B cell (primary cell): ENCODE measurements around the gene ENPP7. TPM values are rescaled to one million over a fixed set of nuclear protein-coding genes. Genes with fewer than 3 reads are reported as not detected.

Source experiments
- ATAC-seq: fragments of 200-7000 bp; cut with Tn5 transposase; one replicate; pipeline ENCODE4 v1.10.0; 2021; ENCODE audit warnings: low read depth, mild to moderate bottlenecking, moderate number of reproducible peaks, moderate library complexity
- CTCF ChIA-PET: fragments of 350-600 bp; sonication (Branson Sonifier 250); formaldehyde crosslinking; loops from one replicate; lab custom pipeline; 2021; ENCODE audit warnings: antibody characterized with exemption, inconsistent platforms; lab: Charles Lee
- POLR2A ChIA-PET: fragments of 350-600 bp; sonication (Branson Sonifier 250); formaldehyde crosslinking; loops from one replicate; lab custom pipeline; 2021; ENCODE audit warnings: antibody characterized with exemption; lab: Charles Lee
- DNase-seq: peaks from one replicate; pipeline ENCODE4 v3.0.0; 2013
- H2AFZ ChIP-seq: 2 replicates; pipeline ENCODE4 v1.6.1; 2012; ENCODE audit warnings: mild to moderate bottlenecking, low read depth, low read length; ENCODE audit not compliant: insufficient read depth, poor library complexity, severe bottlenecking
- H3K27ac ChIP-seq, 2 donors: 1 replicate in 1 of 2; 2 replicates in 1 of 2; pipeline ENCODE4 v1.5.1; 2012 to 2013; ENCODE audit warnings: low read length in 2 of 2, mild to moderate bottlenecking in 2 of 2, moderate library complexity in 1 of 2
- H3K27me3 ChIP-seq, 4 experiments: fragments of 200-600 bp in 1 of 4; sonication (generic) in 1 of 4; replicated peaks in 1 of 4; 1 replicate in 2 of 4; 2 replicates in 2 of 4; pipeline versions ENCODE4 v1.6.1 to v1.7.0; 2013 to 2016; ENCODE audit warnings: low read length in 3 of 4, mild to moderate bottlenecking in 2 of 4, mixed read lengths in 1 of 4, moderate library complexity in 1 of 4; ENCODE audit not compliant: insufficient read depth in 4 of 4, control insufficient read depth in 3 of 4; ENCODE audit errors: control extremely low read depth in 1 of 4
- H3K36me3 ChIP-seq, 2 experiments: replicated peaks in 1 of 2; 1 replicate in 1 of 2; 2 replicates in 1 of 2; pipeline versions ENCODE4 v1.6.1 to v1.7.1; 2013; ENCODE audit warnings: low read length in 1 of 2; ENCODE audit not compliant: insufficient read depth in 2 of 2, control insufficient read depth in 1 of 2; ENCODE audit errors: control extremely low read depth in 1 of 2, extremely low read depth in 1 of 2
- H3K4me1 ChIP-seq, 2 donors: fragments of 200-600 bp in 1 of 2; sonication (generic) in 1 of 2; 1 replicate in 1 of 2; 2 replicates in 1 of 2; pipeline versions ENCODE4 v1.5.1 to v1.6.1; 2013 to 2017; ENCODE audit warnings: low read length in 2 of 2; ENCODE audit not compliant: control insufficient read depth in 2 of 2, insufficient read depth in 2 of 2
- H3K4me2 ChIP-seq: replicated peaks from 2 replicates; pipeline ENCODE3; 2012; ENCODE audit warnings: mild to moderate bottlenecking, low read depth, low read length; ENCODE audit not compliant: poor library complexity, severe bottlenecking
- H3K4me3 ChIP-seq, 5 experiments: fragments of 200-600 bp in 1 of 5; sonication (generic) in 1 of 5; 1 replicate in 3 of 5; 2 replicates in 2 of 5; pipeline versions ENCODE4 v1.5.1 to v1.7.0; 2011 to 2016; ENCODE audit warnings: low read length in 4 of 5, mild to moderate bottlenecking in 4 of 5, low read depth in 2 of 5, control low read depth in 1 of 5, moderate library complexity in 1 of 5; ENCODE audit not compliant: insufficient read depth in 1 of 5; ENCODE audit errors: control extremely low read depth in 1 of 5, extremely low read depth in 1 of 5
- H3K79me2 ChIP-seq: fragments of 200-600 bp; sonication (generic); one replicate; pipeline ENCODE4 v1.6.0; 2016; ENCODE audit warnings: low read length; ENCODE audit not compliant: control insufficient read depth, insufficient read depth
- H3K9ac ChIP-seq: fragments of 200-600 bp; sonication (generic); 2 replicates; pipeline ENCODE4 v1.6.1; 2017; ENCODE audit warnings: mild to moderate bottlenecking, low read length, moderate library complexity
- H3K9me3 ChIP-seq, 3 donors: one replicate each; pipeline versions ENCODE4 v1.6.1 to v1.7.1; 2013; ENCODE audit warnings: low read length in 2 of 3; ENCODE audit not compliant: control insufficient read depth in 2 of 3, insufficient read depth in 1 of 3; ENCODE audit errors: control extremely low read depth in 1 of 3
- H4K20me1 ChIP-seq: 2 replicates; pipeline ENCODE4 v1.6.0; 2012; ENCODE audit warnings: mild to moderate bottlenecking, low read length; ENCODE audit not compliant: insufficient read depth, control insufficient read depth, poor library complexity, severe bottlenecking
- H3K27ac Mint-ChIP-seq: one replicate; pipeline ENCODE4 v1.8.0; 2021; ENCODE audit warnings: mixed read lengths
- H3K27me3 Mint-ChIP-seq: one replicate; pipeline ENCODE4 v1.8.0; 2021; ENCODE audit warnings: mixed read lengths
- H3K4me1 Mint-ChIP-seq: one replicate; pipeline ENCODE4 v1.8.0; 2021; ENCODE audit warnings: mixed read lengths
- H3K4me3 Mint-ChIP-seq: one replicate; pipeline ENCODE4 v1.8.0; 2021; ENCODE audit warnings: mixed read lengths
- H3K9me3 Mint-ChIP-seq: one replicate; pipeline ENCODE4 v1.8.0; 2022; ENCODE audit warnings: mixed read lengths; ENCODE audit not compliant: insufficient read depth
- EZH2 ChIP-seq: IDR thresholded peaks from 2 replicates; pipeline ENCODE4 v1.6.1; 2012; ENCODE audit warnings: borderline replicate concordance, low read depth, mild to moderate bottlenecking, moderate library complexity, low read length; ENCODE audit not compliant: insufficient read depth, poor library complexity, severe bottlenecking
- WGBS: methylation state at CpG from one replicate; pipeline ENCODE4 v1.1.5; 2013; ENCODE audit warnings: missing lambda C conversion rate; ENCODE audit not compliant: insufficient coverage; 5-methylcytosine and 5-hydroxymethylcytosine counted together
- intact Hi-C: fragments of 100-400 bp; cut with micrococcal nuclease; formaldehyde crosslinking; loops from one replicate; pipeline ENCODE4 v1.10.0; 2022
- polyA plus RNA-seq: library from polyadenylated mRNA; depleted of rRNA; stranded (reverse); fragments of >200 nt; gene quantifications from 2 replicates; pipeline ENCODE4 v1.2.3, GENCODE V29; 2012
- total RNA-seq, 2 donors: library from RNA; stranded (reverse); fragments of 120-200 nt in 1 of 2; gene quantifications; 1 replicate in 1 of 2; 2 replicates in 1 of 2; pipeline versions ENCODE4 v1.2.3 to v1.2.4, GENCODE V29; 2013 to 2022
- TF ChIP-seq, protein P1 (sequence below): fragments of 200-600 bp; IDR thresholded peaks from one replicate; pipeline ENCODE4 v1.8.0; 2022; ENCODE audit warnings: antibody characterized with exemption, mild to moderate bottlenecking

The ENPP7 gene
- total and polyA plus RNA-seq, 2 donors (not counting 1 experiment from before 2014, with no cell fraction given) = 0.40 to 6.7 TPM

DNA sequence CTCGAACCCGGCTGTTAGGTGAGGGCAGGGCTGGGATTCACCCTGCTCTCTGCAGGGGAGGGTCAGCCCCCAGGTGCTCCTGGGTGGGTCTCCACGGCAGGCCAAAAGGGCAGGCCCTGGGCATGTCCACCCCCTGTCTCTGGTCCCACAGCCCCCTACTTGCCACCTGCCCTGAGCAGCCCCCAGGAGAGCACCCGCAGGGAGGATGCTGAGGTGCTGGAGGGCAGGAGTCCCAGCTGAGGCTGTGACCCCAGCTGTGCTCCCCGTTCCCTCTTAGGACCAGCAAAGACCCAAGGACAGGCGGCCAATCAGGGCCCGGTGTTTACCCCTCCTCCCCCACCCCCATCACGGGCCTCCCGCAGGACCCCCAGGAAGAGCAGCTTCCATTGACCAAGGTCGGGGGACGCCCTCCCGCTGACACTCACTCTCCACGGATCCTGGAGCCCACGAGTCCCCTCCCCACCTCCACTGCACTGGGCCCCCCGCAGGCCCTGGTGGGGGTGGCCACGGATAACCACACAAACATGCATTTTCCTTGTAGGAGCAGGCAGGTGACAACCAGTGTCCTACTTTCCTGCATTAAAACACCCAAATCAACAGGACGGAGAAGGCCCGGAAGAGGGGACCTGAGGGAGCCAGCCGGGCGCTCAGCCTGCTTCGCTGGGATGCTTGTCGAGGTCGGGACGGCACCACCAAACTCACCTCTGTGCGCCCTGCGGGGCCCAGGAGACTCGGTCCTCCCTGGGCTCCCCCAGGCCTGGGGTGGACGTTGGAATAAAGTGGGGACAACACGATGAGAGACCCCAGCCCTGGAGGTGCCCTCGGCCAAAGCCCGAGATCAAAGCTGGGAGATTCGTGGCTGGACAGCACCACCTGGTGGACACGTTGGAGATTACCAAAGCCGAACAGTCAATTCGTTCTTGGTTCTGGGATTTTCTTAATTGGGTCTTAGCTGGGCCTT lies 22.5 kb upstream of the ENPP7 start:
- Histone ChIP-seq H3K9ac (no peak overlapping the region), H3K9me3 (peaks cover 0 to 11% (median 0%) of the 10 kb centered on the region in 3 donors), H3K4me3 (peak overlapping the region in 3 of 5 experiments; percentile 18 to 27 (median 25)), H3K36me3 (no peaks in the 10 kb centered on the region), H3K79me2 (no peaks in the 10 kb centered on the region), H4K20me1 (no peaks in the 10 kb centered on the region), H3K4me1 (peaks cover 5 to 6% of the 10 kb centered on the region in 2 donors), H3K4me2 (peak overlapping the region; percentile 71), H3K27ac (no peak overlapping the region), H2AFZ (peak overlapping the region; percentile 64), H3K27me3 (peaks cover 0 to 10% (median 0%) of the 10 kb centered on the region in 4 experiments)
- intact Hi-C loops = no loop called here
- ChIA-PET POLR2A (interaction anchor here (0.5 kb wide), 1 partner anchor 37 kb away, joined by 4 read pairs; no protein-coding TSS in a partner anchor), CTCF (interaction anchor here (0.6 to 1.6 kb wide), 10 partner anchors 8 to 620 kb away, joined by 3 to 6 read pairs (median 3); no protein-coding TSS in a partner anchor)
- H3K9me3 Mint-ChIP-seq = no peaks in the 10 kb centered on the region
- WGBS = 24% methylated on average over 28 of the region's 35 CpGs
- ATAC-seq = peak; percentile 67
- H3K4me1 Mint-ChIP-seq = peaks cover 3% of the 10 kb centered on the region
- TF ChIP-seq EZH2 = no peak
- TF ChIP-seq, protein P1, sequence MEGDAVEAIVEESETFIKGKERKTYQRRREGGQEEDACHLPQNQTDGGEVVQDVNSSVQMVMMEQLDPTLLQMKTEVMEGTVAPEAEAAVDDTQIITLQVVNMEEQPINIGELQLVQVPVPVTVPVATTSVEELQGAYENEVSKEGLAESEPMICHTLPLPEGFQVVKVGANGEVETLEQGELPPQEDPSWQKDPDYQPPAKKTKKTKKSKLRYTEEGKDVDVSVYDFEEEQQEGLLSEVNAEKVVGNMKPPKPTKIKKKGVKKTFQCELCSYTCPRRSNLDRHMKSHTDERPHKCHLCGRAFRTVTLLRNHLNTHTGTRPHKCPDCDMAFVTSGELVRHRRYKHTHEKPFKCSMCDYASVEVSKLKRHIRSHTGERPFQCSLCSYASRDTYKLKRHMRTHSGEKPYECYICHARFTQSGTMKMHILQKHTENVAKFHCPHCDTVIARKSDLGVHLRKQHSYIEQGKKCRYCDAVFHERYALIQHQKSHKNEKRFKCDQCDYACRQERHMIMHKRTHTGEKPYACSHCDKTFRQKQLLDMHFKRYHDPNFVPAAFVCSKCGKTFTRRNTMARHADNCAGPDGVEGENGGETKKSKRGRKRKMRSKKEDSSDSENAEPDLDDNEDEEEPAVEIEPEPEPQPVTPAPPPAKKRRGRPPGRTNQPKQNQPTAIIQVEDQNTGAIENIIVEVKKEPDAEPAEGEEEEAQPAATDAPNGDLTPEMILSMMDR = peak; percentile 84
- peak overlapping the region; percentile 78 for H3K4me3 Mint-ChIP-seq
- H3K27ac Mint-ChIP-seq = peak overlapping the region; percentile 15
- peak; percentile 73 for DNase-seq
- H3K27me3 Mint-ChIP-seq = peaks cover 15% of the 10 kb centered on the region
